ENCODE data around the gene PLAU.
"Not testable (repeated sequence)": the region's sequence is repeated elsewhere in the genome, so short reads cannot be mapped to it uniquely, and the experiment has no call there.

PLAU gene

DNA sequence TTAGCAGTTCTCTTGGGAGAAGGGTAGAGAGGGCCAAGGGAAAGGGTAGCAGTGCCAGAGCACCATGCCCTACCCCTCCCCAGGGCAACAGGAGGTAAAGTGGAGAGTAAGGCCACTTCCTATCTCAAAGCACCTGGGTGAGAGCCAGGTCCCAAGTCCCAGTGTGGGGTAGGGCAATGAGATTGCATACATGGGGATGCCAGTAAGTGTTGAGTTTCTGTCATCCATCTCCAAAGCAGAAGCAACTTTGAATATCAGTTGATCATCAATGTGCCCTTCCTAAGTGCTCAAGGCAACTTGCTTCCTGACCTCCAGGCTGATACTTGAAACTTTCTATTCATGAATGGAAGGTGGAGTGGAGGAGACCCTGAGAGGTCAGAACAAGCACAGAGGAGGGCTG, 34.4 kb upstream of the PLAU start:
- DNase-seq (ENCODE audit: low read depth in 2 of 2): no peak

DNA sequence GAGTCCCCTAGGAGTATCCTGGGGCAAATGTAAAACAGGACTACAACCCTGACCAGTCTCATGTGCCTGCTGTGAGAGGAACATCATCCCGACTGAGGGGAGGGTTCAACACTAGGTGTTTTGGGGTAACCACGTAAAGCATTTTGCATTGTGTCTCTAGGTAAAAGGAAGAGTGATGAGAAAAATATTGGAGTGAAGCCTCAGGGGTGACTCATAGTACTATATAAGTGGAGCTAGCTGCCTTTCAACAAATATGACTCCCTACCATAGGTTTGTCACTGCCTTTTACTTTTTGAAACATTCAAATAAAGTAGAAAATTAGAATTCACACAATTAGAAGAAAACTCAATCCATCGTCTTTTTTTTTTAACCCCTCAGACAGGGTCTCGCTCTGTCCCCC, 34.0 kb upstream of the PLAU start:
- DNase-seq (ENCODE audit: low read depth in 2 of 2): no peak

DNA sequence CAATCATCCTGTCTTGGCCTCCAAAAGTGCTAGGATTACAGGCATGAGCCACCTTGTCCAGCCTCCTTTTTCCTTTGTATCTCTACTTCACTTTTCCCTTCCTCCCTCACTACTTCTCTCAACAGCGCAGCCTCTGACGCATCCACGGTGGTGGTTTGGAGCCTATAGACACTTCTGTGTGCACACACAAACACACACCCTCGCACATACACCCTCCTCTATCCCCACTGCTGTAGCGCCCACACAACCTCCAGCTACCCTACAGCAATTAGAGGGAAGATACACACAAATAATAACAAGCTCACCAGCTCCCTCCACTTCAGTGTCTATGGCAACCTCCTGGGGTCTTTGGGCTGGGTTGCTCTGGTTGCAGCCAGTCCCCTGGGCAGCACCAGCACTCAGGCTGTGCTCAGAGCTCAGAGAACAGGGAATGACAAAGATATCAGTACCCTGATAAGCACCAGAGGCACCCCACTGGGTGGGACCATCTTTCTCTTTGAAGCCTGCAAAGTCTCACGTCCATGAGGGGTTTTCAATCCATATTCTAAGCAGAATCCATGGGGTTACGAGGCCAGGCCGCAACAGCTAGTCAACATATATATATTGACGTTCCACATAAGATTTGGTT, 33.3 kb upstream of the PLAU start:
- no peak for DNase-seq (ENCODE audit: low read depth in 2 of 2)

DNA sequence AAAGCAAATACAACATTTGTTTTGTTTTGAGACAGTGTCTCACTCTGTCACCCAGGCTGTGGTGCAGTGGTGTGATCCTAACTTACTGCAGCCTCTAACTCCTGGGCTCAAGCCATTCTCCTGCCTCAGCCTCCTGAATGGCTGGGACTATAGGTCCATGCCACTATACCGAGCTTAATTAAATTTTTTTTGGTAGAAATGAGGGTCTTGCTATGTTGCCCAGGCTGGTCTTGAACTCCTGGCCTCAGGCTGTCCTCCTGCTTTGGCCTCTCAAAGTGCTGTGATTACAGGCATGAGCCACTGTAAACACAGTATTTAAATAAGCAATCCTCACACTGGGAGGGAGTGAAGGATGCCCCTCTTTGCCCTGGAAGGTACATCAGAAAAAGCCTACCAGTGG, 32.6 kb upstream of the PLAU start:
- DNase-seq (ENCODE audit: low read depth in 2 of 2): no peak

DNA sequence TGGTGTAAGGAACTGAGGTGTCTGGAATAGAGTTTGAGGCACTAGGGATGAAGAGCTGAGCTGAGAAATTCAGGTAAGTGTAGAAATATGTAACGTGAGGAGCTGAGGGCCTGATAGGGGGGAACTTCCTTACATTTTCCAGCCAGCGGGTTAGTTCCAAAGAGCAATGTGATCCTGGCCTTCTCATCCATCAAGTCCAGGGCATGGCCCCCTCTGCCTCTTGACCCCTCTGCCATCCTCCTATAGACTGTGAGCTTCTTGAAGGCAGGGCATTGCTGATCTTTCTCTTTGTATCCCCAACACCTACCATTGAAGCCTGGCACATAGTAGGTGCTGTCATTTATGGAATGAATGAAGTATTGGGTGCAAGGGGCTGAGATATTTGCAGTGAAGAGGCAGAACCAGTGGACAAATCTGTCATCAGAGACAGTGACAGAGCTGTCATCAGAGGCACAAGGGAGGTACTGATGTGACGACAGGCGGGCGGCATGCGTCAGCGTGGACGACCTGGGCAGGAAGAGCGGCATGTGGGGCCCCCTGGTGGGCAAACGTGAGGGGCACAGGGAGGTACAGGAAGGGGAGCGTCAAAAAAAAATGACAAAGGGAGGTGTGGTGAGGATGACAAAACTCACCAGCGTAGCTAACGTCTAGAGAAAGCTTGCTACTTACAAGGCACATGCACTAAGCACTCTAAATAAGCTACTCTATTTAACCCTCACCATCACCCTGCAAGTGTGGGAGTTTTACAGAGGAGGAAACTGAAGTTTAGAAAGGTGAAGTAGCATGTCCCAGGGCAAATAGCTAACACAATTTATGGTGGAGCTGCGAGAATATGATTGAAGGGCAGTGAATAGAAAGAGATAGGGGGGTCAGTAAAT, 31.4 kb upstream of the PLAU start:
- DNase-seq (ENCODE audit: low read depth in 2 of 2): peak; percentile 87 to 89

DNA sequence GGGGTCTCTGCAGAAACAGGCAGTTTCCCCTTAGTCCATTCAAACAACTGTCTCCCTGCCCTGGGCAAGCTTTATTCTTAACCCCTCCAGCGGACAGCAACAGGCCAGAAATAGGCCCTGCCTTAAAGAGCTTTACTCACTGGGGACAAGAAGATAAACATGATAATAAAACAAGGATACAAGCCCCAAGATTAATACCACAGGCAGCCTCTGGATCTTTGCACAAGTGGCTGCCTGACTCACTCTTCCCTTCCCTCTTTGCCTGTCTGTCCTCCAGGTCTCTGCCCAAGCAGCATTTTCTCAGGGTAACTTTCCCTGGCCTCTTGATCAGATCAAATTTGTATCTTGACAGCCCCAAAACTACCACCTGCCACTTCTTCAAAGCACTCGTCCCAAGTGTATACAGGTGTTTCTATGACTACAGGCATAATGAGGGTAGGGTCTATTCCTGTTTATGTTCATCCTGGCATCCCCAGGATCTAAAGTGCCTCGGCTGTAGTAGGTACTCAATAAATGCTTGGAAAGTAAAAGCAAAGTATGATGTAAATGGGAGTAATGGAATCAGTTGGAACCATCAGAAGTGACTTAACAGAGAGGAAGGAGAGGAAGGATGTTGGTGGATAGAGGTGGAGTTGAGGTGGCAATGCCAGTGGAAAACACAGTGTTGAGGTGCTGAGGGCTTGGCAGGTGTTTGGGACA, 29.6 kb upstream of the PLAU start:
- DNase-seq (ENCODE audit: low read depth in 2 of 2): no peak

DNA sequence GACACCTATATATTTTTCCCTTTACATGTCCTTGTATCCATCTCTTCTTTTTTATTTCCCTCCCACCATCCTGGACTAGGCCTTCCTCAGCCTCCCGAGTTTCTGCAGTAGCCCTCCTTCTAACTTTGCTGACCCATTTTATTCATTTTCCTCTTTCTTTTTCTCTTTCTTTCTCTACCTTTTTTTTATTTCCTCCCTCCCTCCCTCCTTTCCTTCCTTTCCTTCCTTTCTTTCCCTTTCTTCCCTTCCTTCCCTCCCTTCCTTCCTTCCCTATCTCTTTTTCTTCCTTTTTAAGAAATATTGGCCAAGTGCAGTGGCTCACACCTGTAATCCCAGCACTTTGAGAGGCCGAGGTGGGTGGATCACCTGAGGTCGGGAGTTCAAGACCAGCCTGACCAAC, 26.9 kb upstream of the PLAU start:
- no peak for DNase-seq (ENCODE audit: low read depth in 2 of 2)

DNA sequence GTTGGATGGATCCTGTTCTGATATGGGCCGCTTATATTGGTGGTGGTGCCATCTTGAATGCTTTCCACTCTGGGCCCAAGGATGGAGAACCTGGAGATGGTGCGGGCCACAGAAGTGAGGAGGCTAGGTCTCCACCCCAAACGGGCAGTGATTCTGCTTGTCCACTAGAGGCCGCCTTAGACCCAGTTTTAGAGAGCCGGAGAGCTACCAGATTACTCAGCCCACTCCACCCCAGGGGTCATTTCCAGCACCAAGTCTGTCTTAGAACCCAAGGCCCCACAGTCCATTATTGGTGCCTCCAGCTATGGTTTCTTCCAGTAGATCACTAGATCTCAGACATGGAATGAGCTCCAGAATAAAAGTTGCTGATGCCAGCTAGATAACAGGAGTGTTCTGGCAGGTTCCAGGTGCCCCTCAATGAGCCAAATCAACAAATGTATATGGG, 24.8 kb upstream of the PLAU start:
- DNase-seq (ENCODE audit: low read depth in 2 of 2): peak; percentile 34 to 46

DNA sequence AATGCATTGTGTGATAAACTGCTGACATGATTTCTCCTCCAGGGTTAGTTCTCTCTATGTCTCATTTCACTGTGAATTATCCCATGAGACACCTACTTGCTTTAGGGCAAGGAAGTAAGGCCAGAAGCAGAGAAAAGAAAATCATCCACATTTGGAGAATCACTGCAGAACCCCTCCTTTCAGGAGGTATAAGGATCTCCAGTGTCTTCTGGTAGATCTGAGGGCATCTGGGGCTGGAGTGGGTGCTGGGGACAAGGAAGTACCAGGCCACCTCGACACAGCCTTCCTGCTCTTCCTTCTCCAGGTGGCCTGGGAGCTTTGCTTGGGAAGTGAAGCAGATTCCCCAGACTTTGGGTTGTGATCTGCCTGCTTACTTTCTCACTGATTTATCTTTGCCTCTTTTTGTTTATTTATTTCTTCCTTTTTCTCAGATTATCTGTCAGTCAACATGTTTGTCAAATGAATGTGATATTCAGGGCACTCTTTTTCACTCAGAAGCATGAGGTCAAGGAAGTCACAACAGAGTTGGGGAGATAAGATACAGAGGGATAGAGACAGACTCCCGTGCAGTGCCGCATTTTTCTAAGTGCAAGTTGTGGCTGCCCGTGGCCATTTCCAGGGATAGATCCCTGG, 24.2 kb upstream of the PLAU start:
- no peak for DNase-seq (ENCODE audit: low read depth in 2 of 2)

DNA sequence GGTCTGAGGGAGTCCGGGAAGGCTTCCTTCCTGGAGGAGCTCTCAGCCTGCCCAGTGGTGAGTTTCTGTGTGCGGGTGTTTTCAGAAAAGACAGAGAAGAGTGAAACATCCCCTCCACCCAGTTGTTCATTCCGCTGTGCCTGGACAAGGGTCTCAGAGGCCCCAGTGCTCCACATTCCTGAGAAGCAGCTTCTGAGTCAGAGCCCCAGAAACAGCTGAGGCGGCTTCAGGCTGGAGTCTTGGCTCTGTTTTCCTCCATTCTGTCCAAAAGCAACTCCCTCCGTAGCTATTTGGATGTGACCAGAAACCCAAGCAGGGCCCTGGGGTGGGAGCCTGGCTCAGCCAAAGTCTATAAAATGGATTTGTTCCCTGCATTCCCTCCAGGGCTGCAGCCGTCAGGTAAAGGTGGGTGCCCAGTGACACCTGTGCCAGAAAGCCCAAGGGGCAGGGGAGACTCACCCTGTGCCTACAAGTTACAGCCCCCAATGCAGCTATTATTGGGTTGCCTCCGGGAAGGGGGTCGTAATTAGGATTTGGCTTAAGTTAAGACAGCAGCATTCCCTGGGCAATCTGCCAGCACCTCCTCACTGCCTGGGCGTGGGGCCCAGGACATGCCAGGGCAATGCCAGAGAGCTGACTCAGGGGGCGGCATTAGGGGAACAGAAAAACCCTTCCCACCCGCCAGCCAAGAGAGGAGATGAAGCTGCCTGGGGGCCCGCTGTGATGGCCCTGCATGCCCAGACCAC, 23.5 kb upstream of the PLAU start:
- no peak for DNase-seq (ENCODE audit: low read depth in 2 of 2)

DNA sequence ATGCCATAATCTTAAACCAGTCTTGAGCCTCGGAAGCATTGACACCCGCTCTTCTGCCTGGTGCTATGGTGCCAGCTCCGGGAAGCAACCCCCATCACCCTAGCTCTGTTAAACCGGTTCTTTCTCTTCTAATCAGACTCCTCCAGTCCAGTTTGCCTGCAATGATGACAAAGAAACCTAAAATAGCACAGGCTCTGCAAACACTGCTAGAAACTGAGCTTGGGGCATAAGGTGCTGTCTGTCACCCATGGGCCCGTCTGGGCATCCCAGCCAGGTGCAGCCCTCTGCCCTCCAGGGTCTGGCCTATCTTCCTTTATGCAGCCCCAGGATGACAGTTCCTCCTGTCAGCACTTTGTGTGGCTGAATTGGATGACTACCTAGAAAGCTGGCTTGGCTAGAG, 22.4 kb upstream of the PLAU start:
- DNase-seq (ENCODE audit: low read depth in 2 of 2): no peak

DNA sequence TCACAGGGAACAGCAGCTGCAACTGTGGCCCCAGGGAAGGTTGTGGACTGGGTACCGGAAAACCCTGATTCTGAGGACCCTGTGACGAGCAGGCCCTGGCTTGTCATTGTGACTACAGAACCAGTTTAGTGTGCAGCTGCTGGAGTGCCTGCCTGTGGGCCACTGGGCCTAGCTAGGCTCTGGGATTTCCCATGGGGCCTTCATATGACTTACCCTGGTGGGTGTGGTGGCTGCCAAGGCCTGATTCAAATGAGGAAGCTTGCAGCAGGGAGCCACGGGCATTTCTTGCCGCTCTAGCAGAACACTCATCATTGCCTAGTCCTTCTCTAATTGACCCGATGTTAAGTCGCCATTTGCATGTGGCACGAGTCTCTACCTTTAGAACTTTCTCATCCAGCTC, 21.9 kb upstream of the PLAU start:
- DNase-seq (ENCODE audit: low read depth in 2 of 2): no peak

DNA sequence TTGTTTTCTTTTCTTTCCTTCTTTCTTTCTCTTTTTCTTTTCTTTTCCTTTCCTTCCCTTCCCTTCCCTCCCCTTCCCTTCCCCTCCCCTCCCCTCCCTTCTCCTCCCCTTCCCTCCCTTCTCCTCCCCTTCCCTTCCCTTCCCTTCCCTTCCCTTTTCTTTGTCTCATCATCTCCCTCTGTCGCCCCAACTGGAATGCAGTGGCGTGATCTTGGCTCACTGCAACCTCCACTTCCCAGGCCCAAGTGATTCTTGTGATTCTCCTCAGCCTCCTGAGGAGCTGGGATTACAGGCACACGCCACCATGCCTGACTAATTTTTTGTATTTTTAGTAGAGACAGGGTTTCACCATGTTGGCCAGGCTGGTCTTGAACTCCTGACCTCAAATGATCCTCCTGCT, 21.5 kb upstream of the PLAU start:
- not testable (repeated sequence) for DNase-seq (ENCODE audit: low read depth in 2 of 2)

DNA sequence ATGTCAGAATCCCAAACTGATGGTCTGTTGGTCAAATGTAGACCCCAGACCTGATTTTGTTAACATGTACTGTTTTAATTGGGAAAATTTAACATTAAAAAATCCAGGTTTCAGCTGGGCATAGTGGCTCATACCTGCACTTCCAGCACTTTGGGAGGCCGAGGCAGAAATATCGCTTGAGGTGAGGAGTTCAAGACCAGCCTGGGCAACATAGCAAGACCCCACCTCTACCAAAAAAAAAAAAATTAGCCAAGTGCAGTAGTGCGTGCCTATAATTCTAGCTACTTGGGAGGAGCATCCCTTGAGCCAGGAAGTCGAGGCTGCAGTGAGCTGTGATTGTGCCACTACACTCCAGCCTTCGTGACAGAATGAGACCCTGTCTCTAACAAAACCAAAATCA, 20.7 kb upstream of the PLAU start:
- no peak for DNase-seq (ENCODE audit: low read depth in 2 of 2)

DNA sequence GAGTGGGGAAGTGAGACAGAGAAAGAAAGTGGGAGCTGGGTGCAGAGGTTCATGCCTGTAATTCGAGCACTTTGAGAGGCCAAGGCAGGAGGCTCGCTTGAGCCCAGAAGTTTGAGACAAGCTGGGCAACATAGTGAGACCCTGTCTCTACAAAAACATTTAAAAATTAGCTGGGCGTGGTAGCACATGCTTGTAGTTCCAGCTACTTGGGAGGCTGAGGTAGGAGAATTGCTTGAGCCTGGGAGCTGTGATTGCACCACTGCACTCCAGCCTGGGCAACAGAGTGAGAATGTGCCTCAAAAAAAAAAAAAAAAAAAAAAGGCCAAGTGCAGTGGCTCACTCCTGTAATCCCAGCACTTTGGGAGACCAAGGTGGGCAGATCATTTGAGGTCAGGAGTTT, 20.1 kb upstream of the PLAU start:
- DNase-seq (ENCODE audit: low read depth in 2 of 2): not testable (repeated sequence)

DNA sequence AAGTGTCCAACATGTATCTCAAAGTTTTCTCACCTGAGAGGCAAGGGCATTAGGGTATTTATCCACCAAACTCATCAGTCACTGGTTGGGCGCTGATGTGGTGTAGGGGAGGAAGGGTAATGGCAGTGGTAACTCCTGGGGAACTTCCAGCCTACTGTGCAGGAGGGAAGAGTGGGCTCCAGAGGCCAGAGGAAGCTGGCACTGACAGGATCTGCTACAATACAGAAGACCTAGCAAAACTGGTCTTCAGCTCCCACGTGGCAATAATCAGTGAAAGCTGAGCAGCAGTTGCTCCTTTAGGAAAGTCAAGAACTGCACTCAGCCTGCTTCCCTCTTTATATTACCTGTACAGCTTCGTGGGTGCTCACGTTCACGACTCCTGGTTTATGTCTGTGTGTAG, 19.4 kb upstream of the PLAU start:
- no peak for DNase-seq (ENCODE audit: low read depth in 2 of 2)

DNA sequence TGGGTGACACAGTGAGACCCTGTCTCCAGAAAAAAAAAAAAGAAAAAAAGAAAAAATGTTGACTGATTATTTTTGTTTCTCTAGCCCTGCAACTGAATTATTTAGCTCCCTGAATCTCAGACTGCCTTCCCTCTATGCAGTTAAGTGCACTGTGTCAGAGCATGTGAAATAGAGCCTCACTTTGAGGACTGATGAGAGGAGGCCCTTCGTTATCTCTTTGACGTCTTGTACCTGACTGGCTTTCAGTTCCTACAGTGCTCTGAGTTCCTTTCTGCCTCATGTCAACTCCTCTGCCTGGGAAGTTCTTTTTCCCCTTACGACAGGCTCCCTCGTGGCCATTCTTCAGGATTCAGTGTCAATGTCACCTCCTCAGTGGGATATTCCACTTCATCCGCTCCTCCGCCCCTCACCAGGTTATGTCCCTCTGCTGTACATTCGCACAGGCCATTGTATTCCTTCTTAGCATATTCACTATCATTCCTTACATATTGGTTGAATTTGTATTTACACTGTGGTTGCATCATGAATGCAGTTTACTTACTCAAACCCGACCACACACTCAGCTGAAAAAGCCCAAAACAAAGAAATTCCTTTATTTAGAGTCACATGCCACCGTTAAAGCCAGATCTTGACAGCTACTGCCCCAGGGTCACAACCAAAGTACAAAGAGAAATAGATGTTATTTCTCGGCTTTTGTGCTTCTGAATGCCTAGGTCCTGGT, 18.5 kb upstream of the PLAU start:
- DNase-seq (ENCODE audit: low read depth in 2 of 2): no peak

DNA sequence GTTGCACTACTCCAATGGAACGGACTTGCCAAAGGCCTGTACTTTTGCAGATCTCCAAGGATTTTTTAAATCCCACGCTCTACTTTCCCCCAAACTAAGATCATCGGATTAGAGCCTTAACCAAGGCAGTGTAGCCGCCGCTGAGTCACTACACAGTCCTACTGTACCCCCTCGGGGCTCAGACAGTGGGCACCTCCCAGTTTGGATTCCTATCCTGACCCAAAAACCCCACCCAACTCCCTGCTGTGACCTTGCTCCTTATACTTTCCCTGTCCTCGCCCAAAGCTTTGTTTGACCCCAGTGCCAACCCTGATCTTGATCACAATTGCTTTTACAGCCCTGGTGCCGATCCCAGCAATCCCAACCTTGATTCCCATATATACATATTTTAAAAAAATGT, 17.5 kb upstream of the PLAU start:
- DNase-seq (ENCODE audit: low read depth in 2 of 2): no peak

DNA sequence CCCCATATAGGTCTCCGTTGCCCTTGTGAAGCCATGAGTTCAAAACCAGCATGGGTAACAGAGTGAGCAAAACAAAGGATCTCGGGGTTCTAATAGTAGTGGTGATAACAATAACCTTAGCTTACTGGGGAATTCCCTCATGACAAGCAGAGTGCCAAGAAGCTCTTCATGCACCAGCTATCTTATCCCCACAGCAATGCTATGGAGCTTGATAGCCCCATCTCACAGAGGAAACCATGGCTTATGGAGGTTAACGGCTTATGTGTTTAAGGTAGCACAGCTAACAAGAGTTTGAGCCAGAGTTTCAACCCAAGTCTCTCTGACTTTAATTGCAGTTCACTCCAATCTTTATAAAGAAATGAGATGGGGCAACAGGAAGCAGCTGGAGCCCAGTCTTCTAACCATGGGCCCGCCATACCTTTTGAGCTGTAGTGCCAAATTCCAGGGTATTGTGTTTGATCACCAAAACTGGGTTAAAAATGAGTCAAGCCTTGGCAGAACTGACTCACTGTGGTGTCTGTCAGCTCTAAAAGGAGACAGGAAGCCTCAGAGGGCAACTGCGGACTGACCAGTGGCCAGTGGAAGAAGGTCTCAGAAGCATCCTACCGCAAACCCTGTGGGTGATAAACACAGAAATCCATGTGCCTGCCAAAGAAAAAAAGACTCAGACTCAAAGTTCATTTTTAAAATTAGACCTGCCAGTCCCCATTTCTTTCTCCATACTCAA, 16.5 kb upstream of the PLAU start:
- no peak for DNase-seq (ENCODE audit: low read depth in 2 of 2)

DNA sequence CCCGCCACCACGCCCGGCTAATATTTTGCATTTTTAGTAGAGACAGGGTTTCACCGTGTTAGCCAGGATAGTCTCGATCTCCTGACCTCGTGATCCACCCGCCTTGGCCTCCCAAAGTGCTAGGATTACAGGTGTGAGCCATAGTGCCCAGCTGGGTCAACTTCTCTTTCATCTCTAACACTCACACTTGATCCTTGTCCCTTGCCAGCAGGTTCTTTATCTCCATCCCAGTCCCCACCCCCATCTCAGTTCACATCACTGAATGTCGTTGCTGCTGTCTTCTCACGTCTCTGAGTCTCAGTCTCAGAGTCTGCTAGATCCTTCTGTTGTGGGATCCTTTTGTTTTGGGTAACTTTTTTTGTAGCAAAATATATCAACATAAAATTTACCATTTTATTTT, 15.6 kb upstream of the PLAU start:
- not testable (repeated sequence) for DNase-seq (ENCODE audit: low read depth in 2 of 2)

Measured in stimulated activated CD8-positive, alpha-beta memory T cell treated with anti-CD3 and anti-CD28 coated beads, Interleukin-7, amount 100 ng/mL, for 4 hours (primary cell).